GM18873 (cell line): ENCODE data around the gene NR5A2.

Source experiments
- ATAC-seq: cut with Tn5 transposase; IDR thresholded peaks from one replicate; pipeline ENCODE4 v1.9.1; 2021; ENCODE audit warnings: mild to moderate bottlenecking, moderate library complexity, moderate number of reproducible peaks; ENCODE audit not compliant: unreplicated experiment, low FRiP score

Gene NR5A2

GRCh38 chr1:200157715-200158114 is 130.2 kb downstream of the NR5A2 start:
- no peak for ATAC-seq

GRCh38 chr1:200161801-200162200 is 134.3 kb downstream of the NR5A2 start:
- ATAC-seq, result no peak

GRCh38 chr1:200162258-200162657 is 134.7 kb downstream of the NR5A2 start:
- ATAC-seq, result no peak

GRCh38 chr1:200162877-200163276 is 135.4 kb downstream of the NR5A2 start:
- ATAC-seq, result no peak

- no peak for ATAC-seq
Observed at GRCh38 chr1:200163911-200164310, 136.4 kb downstream of the NR5A2 start.

GRCh38 chr1:200165493-200166220 is 138.1 kb downstream of the NR5A2 start:
- no peak for ATAC-seq

- ATAC-seq, result no peak
Observed at GRCh38 chr1:200166411-200166810, 138.9 kb downstream of the NR5A2 start.

GRCh38 chr1:200168926-200169325 is 141.4 kb downstream of the NR5A2 start:
- no peak for ATAC-seq

GRCh38 chr1:200172311-200172710 is 144.8 kb downstream of the NR5A2 start:
- ATAC-seq, result no peak

GRCh38 chr1:200173097-200173618 is 145.6 kb downstream of the NR5A2 start:
- no peak for ATAC-seq

GRCh38 chr1:200174525-200175295 is 147.2 kb downstream of the NR5A2 start:
- no peak for ATAC-seq

GRCh38 chr1:200176181-200176580 is 148.7 kb downstream of the NR5A2 start:
- no peak for ATAC-seq

- ATAC-seq, result no peak
Observed at GRCh38 chr1:200176798-200177197, 149.3 kb downstream of the NR5A2 start.

- no peak for ATAC-seq
Observed at GRCh38 chr1:200178340-200178739, 150.8 kb downstream of the NR5A2 start.

- ATAC-seq, result no peak
Observed at GRCh38 chr1:200179126-200179780, 151.7 kb downstream of the NR5A2 start.

- no peak for ATAC-seq
Observed at GRCh38 chr1:200179781-200180160, 152.3 kb downstream of the NR5A2 start.

- no peak for ATAC-seq
Observed at GRCh38 chr1:200180821-200181220, 153.3 kb downstream of the NR5A2 start.

GRCh38 chr1:200181861-200182260 is 154.4 kb downstream of the NR5A2 start:
- no peak for ATAC-seq

- no peak for ATAC-seq
Observed at GRCh38 chr1:200182701-200183100, 155.2 kb downstream of the NR5A2 start.

- no peak for ATAC-seq
Observed at GRCh38 chr1:200183637-200184036, 156.1 kb downstream of the NR5A2 start.

GRCh38 chr1:200184196-200184595 is 156.7 kb downstream of the NR5A2 start:
- ATAC-seq, result no peak
